D341Med (cell line): ENCODE measurements around the gene OR2A42.
"Not testable (repeated sequence)": the region's sequence is repeated elsewhere in the genome, so short reads cannot be mapped to it uniquely, and the experiment has no call there.

ENCODE experiments used
- DNase-seq: peaks from one replicate; pipeline ENCODE4 v3.0.0; 2012; ENCODE audit warnings: low spot score

The OR2A42 gene

GRCh38 chr7:144239365-144239764, at the start of gene OR2A42:
Gene OR2A42, minus strand, starts transcription at chr7:144239605. Its CDS starts 6,762 bp downstream, at chr7:144232843.
- not testable (repeated sequence) for DNase-seq

- DNase-seq: not testable (repeated sequence)
These were observed 47.9 kb upstream of the OR2A42 start for GRCh38 chr7:144287171-144287784.

- DNase-seq: not testable (repeated sequence)
These were observed 44.3 kb upstream of the OR2A42 start for GRCh38 chr7:144283716-144284115.

GRCh38 chr7:144282490-144282889, 43.1 kb upstream of the OR2A42 start:
- not testable (repeated sequence) for DNase-seq

- DNase-seq: not testable (repeated sequence)
These were observed 42.6 kb upstream of the OR2A42 start for GRCh38 chr7:144281981-144282380.

GRCh38 chr7:144280010-144280409, 40.6 kb upstream of the OR2A42 start:
- not testable (repeated sequence) for DNase-seq

GRCh38 chr7:144275281-144275680, 35.9 kb upstream of the OR2A42 start:
- not testable (repeated sequence) for DNase-seq

- not testable (repeated sequence) for DNase-seq
These were observed 29.8 kb upstream of the OR2A42 start, which contains the start of gene CTAGE8 for GRCh38 chr7:144269188-144269587. Gene CTAGE8, minus strand, starts transcription at chr7:144269288. Its CDS starts 38 bp downstream, at chr7:144269250.

GRCh38 chr7:144264692-144265091, 25.3 kb upstream of the OR2A42 start, which contains the start of gene OR2A7:
Gene OR2A7, minus strand, starts transcription at chr7:144264792. Its CDS starts 5,164 bp downstream, at chr7:144259628.
- DNase-seq: not testable (repeated sequence)

GRCh38 chr7:144262128-144262527, 22.7 kb upstream of the OR2A42 start:
- not testable (repeated sequence) for DNase-seq

- not testable (repeated sequence) for DNase-seq
These were observed 19.7 kb upstream of the OR2A42 start for GRCh38 chr7:144259067-144259466.

GRCh38 chr7:144256112-144256511, 16.7 kb upstream of the OR2A42 start:
- DNase-seq: no peak

- no peak for DNase-seq
These were observed 16.1 kb upstream of the OR2A42 start for GRCh38 chr7:144255471-144255897.

GRCh38 chr7:144252307-144252706, 12.9 kb upstream of the OR2A42 start:
- DNase-seq: not testable (repeated sequence)

GRCh38 chr7:144247674-144248330, 8.4 kb upstream of the OR2A42 start:
- not testable (repeated sequence) for DNase-seq

- DNase-seq: not testable (repeated sequence)
These were observed 7.6 kb upstream of the OR2A42 start for GRCh38 chr7:144246967-144247366.

- not testable (repeated sequence) for DNase-seq
These were observed 6.0 kb upstream of the OR2A42 start for GRCh38 chr7:144245372-144245771.

GRCh38 chr7:144238530-144239082, 799 bp downstream of the OR2A42 start:
- not testable (repeated sequence) for DNase-seq

- not testable (repeated sequence) for DNase-seq
These were observed 6.4 kb downstream of the OR2A42 start for GRCh38 chr7:144233039-144233438.

- not testable (repeated sequence) for DNase-seq
These were observed 8.4 kb downstream of the OR2A42 start for GRCh38 chr7:144231027-144231426.

GRCh38 chr7:144228810-144229209, 10.6 kb downstream of the OR2A42 start:
- DNase-seq: not testable (repeated sequence)

- DNase-seq: not testable (repeated sequence)
These were observed 12.5 kb downstream of the OR2A42 start for GRCh38 chr7:144226866-144227265.

- not testable (repeated sequence) for DNase-seq
These were observed 15.7 kb downstream of the OR2A42 start for GRCh38 chr7:144223675-144224074.
